SK-N-MC (cell line): Measurements from ENCODE around the gene AREL1.

ENCODE experiments used
- EZH2 ChIP-seq: fragments of 200-600 bp; sonication (generic); IDR thresholded peaks from one replicate; pipeline ENCODE4 v1.6.1; 2017; ENCODE audit warnings: antibody characterized with exemption
- POLR2AphosphoS5 ChIP-seq: IDR thresholded peaks from 2 replicates; pipeline ENCODE4 v1.6.1; 2012; ENCODE audit warnings: mild to moderate bottlenecking, low read depth, low read length, borderline replicate concordance

- no peak for TF ChIP-seq EZH2
- no peak for TF ChIP-seq POLR2AphosphoS5
Observed at GRCh38 chr14:74661726-74662450, 51.0 kb downstream of the AREL1 start.
